ENCODE measurements around the gene FGD5.

Gene FGD5

GRCh38 chr3:14801031-14801430 is 17.7 kb upstream of the FGD5 start:
- H3F3A ChIP-seq (ENCODE audit: insufficient read depth, low read length) = no peaks in the 10 kb centered on the region
- no peak overlapping the region for H3K4me3 ChIP-seq (ENCODE audit: low read depth, low read length, poor library complexity, severe bottlenecking)
- no peaks in the 10 kb centered on the region for H3K9me3 ChIP-seq (ENCODE audit: low read length)
- H3K36me3 ChIP-seq (ENCODE audit: insufficient read depth, low read length) = no peaks in the 10 kb centered on the region
- H3K4me1 ChIP-seq (ENCODE audit: insufficient read depth, low read length, severe bottlenecking) = no peaks in the 10 kb centered on the region
- no peak overlapping the region for H3K4me2 ChIP-seq (ENCODE audit: low read length)
- 0 out of 2 replicates have a peak, but pooled peaks cover 5% of the 10 kb centered on the region for H3K27me3 ChIP-seq (ENCODE audit: insufficient read depth, low read length)
- H4K20me1 ChIP-seq (ENCODE audit: insufficient read depth, low read length) = no peaks in the 10 kb centered on the region
- H3K27ac ChIP-seq (ENCODE audit: low read depth, low read length, poor library complexity, severe bottlenecking) = no peak overlapping the region
- no peaks in the 10 kb centered on the region for H3K9me2 ChIP-seq (ENCODE audit: low read depth, low read length)
- no peak overlapping the region for H3K9ac ChIP-seq (ENCODE audit: low read length)
- no peaks in the 10 kb centered on the region for H3K79me2 ChIP-seq (ENCODE audit: insufficient read depth, low read length)
- TF ChIP-seq EZH2 (IDR thresholded peaks at IDR 0.05; ENCODE audit: borderline replicate concordance, low read length) = no peak
- TF ChIP-seq, protein P1, sequence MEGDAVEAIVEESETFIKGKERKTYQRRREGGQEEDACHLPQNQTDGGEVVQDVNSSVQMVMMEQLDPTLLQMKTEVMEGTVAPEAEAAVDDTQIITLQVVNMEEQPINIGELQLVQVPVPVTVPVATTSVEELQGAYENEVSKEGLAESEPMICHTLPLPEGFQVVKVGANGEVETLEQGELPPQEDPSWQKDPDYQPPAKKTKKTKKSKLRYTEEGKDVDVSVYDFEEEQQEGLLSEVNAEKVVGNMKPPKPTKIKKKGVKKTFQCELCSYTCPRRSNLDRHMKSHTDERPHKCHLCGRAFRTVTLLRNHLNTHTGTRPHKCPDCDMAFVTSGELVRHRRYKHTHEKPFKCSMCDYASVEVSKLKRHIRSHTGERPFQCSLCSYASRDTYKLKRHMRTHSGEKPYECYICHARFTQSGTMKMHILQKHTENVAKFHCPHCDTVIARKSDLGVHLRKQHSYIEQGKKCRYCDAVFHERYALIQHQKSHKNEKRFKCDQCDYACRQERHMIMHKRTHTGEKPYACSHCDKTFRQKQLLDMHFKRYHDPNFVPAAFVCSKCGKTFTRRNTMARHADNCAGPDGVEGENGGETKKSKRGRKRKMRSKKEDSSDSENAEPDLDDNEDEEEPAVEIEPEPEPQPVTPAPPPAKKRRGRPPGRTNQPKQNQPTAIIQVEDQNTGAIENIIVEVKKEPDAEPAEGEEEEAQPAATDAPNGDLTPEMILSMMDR (IDR thresholded peaks at IDR 0.05; ENCODE audit: low read length) = no peak
- no peak overlapping the region for H2AFZ ChIP-seq (ENCODE audit: low read length)

DNA sequence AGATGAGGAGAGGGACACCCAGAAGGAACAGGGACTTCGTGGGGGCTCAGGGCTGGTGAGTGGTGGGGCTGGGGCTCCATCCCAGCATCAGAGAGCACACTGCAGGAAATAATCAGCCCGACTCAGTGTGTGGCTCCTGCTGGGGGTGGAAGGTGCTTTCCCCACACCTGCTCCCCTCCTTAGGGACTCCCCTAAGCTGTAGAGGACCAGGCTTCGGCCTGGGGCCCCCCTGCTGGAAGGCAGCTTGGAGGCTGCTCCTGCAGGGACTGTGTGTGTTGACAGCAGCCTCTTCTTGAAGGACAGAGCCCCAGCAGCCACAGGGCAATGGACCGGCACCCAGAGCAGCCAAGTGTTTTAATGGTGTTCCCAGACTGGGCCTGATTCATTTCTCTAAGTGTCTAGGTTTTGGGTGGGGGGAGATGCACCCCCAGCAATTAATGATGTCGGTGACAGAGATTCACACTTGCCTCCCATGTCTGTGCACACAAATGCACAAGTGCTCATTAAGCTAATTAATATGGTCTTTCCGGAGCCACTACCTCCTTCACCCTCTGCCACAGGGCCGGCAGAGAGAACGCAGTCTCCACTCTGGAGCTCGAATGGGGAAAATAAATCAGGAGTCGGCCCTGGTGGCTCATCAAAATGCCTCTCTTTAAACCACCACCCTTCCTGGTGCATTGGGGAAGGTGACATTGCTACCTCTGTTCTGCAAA is 16.9 kb upstream of the FGD5 start:
- no peaks in the 10 kb centered on the region for H3K9me3 ChIP-seq (ENCODE audit: low read length)
- TF ChIP-seq, protein P1 (IDR thresholded peaks at IDR 0.05; ENCODE audit: low read length) = no peak
- no peak for TF ChIP-seq EZH2 (IDR thresholded peaks at IDR 0.05; ENCODE audit: borderline replicate concordance, low read length)
- no peaks in the 10 kb centered on the region for H3K79me2 ChIP-seq (ENCODE audit: insufficient read depth, low read length)
- no peak overlapping the region for H3K4me3 ChIP-seq (ENCODE audit: low read depth, low read length, poor library complexity, severe bottlenecking)
- no peaks in the 10 kb centered on the region for H3K4me1 ChIP-seq (ENCODE audit: insufficient read depth, low read length, severe bottlenecking)
- H2AFZ ChIP-seq (ENCODE audit: low read length) = no peak overlapping the region
- H3K4me2 ChIP-seq (ENCODE audit: low read length) = no peak overlapping the region
- no peaks in the 10 kb centered on the region for H4K20me1 ChIP-seq (ENCODE audit: insufficient read depth, low read length)
- H3K9me2 ChIP-seq (ENCODE audit: low read depth, low read length) = no peaks in the 10 kb centered on the region
- no peaks in the 10 kb centered on the region for H3K36me3 ChIP-seq (ENCODE audit: insufficient read depth, low read length)
- H3K27me3 ChIP-seq (ENCODE audit: insufficient read depth, low read length) = 0 out of 2 replicates have a peak, but pooled peaks cover 5% of the 10 kb centered on the region
- H3K27ac ChIP-seq (ENCODE audit: low read depth, low read length, poor library complexity, severe bottlenecking) = no peak overlapping the region
- H3F3A ChIP-seq (ENCODE audit: insufficient read depth, low read length) = no peaks in the 10 kb centered on the region
- H3K9ac ChIP-seq (ENCODE audit: low read length) = no peak overlapping the region

GRCh38 chr3:14802381-14802731 is 16.4 kb upstream of the FGD5 start:
- H3F3A ChIP-seq (ENCODE audit: insufficient read depth, low read length) = no peaks in the 10 kb centered on the region
- no peaks in the 10 kb centered on the region for H3K79me2 ChIP-seq (ENCODE audit: insufficient read depth, low read length)
- H3K27ac ChIP-seq (ENCODE audit: low read depth, low read length, poor library complexity, severe bottlenecking) = no peak overlapping the region
- H3K27me3 ChIP-seq (ENCODE audit: insufficient read depth, low read length) = 0 out of 2 replicates have a peak, but pooled peaks cover 5% of the 10 kb centered on the region
- no peak overlapping the region for H3K4me3 ChIP-seq (ENCODE audit: low read depth, low read length, poor library complexity, severe bottlenecking)
- no peak overlapping the region for H2AFZ ChIP-seq (ENCODE audit: low read length)
- H3K9me3 ChIP-seq (ENCODE audit: low read length) = no peaks in the 10 kb centered on the region
- H3K4me2 ChIP-seq (ENCODE audit: low read length) = no peak overlapping the region
- no peaks in the 10 kb centered on the region for H4K20me1 ChIP-seq (ENCODE audit: insufficient read depth, low read length)
- H3K36me3 ChIP-seq (ENCODE audit: insufficient read depth, low read length) = no peaks in the 10 kb centered on the region
- H3K9me2 ChIP-seq (ENCODE audit: low read depth, low read length) = no peaks in the 10 kb centered on the region
- no peak overlapping the region for H3K9ac ChIP-seq (ENCODE audit: low read length)
- no peaks in the 10 kb centered on the region for H3K4me1 ChIP-seq (ENCODE audit: insufficient read depth, low read length, severe bottlenecking)
- TF ChIP-seq, protein P1 (IDR thresholded peaks at IDR 0.05; ENCODE audit: low read length) = no peak
- TF ChIP-seq EZH2 (IDR thresholded peaks at IDR 0.05; ENCODE audit: borderline replicate concordance, low read length) = no peak
